Sigmoid colon (tissue), 7 donors: ENCODE data around the gene PANX1. TPM values are rescaled to one million over a fixed set of nuclear protein-coding genes. Genes with fewer than 3 reads are reported as not detected.

Source experiments
- DNase-seq: peaks from one replicate; pipeline ENCODE4 v3.0.0-alpha.2; 2019
- H3K27ac ChIP-seq, 4 donors: fragments of 200-600 bp; sonication (generic); one replicate each; pipeline ENCODE4 v1.5.1; 2016 to 2019; ENCODE audit warnings: mild to moderate bottlenecking in 1 of 4
- H3K27me3 ChIP-seq, 3 donors: fragments of 200-600 bp; sonication (generic); one replicate each; pipeline ENCODE4 v1.5.1; 2019; ENCODE audit warnings: mild to moderate bottlenecking in 1 of 3
- H3K36me3 ChIP-seq, 4 donors: fragments of 200-600 bp; sonication (generic); one replicate each; pipeline ENCODE4 v1.5.1; 2016 to 2019
- H3K4me1 ChIP-seq, 4 donors: fragments of 200-600 bp; sonication (generic); one replicate each; pipeline ENCODE4 v1.5.1; 2017 to 2019
- H3K4me3 ChIP-seq, 4 donors: fragments of 200-600 bp; sonication (generic); one replicate each; pipeline ENCODE4 v1.5.1; 2017 to 2019; ENCODE audit warnings: mild to moderate bottlenecking in 2 of 4, moderate library complexity in 1 of 4
- H3K9me3 ChIP-seq, 4 donors: fragments of 200-600 bp in 3 of 4; sonication (generic) in 3 of 4; one replicate each; pipeline versions ENCODE4 v1.5.1 to v1.6.1; 2013 to 2019
- EP300 ChIP-seq, 4 donors: sonication (generic); formaldehyde crosslinking; IDR thresholded peaks; one replicate each; pipeline ENCODE4 v1.6.1; 2017; ENCODE audit warnings: antibody characterized with exemption in 4 of 4
- POLR2A ChIP-seq, 2 donors: fragments of 450-650 bp; IDR thresholded peaks; one replicate each; pipeline ENCODE4 v1.6.1; 2016; ENCODE audit warnings: antibody characterized with exemption in 2 of 2, mild to moderate bottlenecking in 2 of 2, moderate library complexity in 2 of 2
- POLR2AphosphoS5 ChIP-seq, 4 donors: sonication (generic); formaldehyde crosslinking; IDR thresholded peaks; one replicate each; pipeline ENCODE4 v1.6.1; 2017; ENCODE audit warnings: antibody characterized with exemption in 4 of 4
- WGBS, 2 donors: extraction: QIAGEN DNeasy Blood & Tissue Kit; methylation state at CpG; one replicate each; pipeline ENCODE4 v1.1.7; 2013; 5-methylcytosine and 5-hydroxymethylcytosine counted together
- intact Hi-C: fragments of 100-400 bp; cut with DNase I; formaldehyde crosslinking; loops from one replicate; pipeline ENCODE4 v1.15.1; 2023
- polyA plus RNA-seq, 3 donors: library from polyadenylated mRNA; stranded (reverse); fragments of 200-250 nt; gene quantifications; one replicate each; pipeline ENCODE4 v1.2.3, GENCODE V29; 2013
- total RNA-seq, 4 donors: library from RNA; depleted of rRNA; stranded (reverse); fragments of >200 nt; gene quantifications; one replicate each; pipeline ENCODE4 v1.1.0, GENCODE V29; 2016
- TF ChIP-seq, protein P1 (sequence below), 4 experiments: fragments of 450-650 bp in 3 of 4; fragments of 200-600 bp in 1 of 4; IDR thresholded peaks; one replicate each; pipeline ENCODE4 v1.5.1; 2016 to 2019; ENCODE audit warnings: antibody characterized with exemption in 4 of 4, mild to moderate bottlenecking in 3 of 4, moderate library complexity in 2 of 4
- donor health status: healthy with polysubstance abuse.
- donor health status: Bipolar disorder and iron deficiency.
- donor health status: healthy.

The PANX1 gene
- total and polyA plus RNA-seq, 7 donors: 1.2 to 35.7 (median 21.6) TPM

DNA sequence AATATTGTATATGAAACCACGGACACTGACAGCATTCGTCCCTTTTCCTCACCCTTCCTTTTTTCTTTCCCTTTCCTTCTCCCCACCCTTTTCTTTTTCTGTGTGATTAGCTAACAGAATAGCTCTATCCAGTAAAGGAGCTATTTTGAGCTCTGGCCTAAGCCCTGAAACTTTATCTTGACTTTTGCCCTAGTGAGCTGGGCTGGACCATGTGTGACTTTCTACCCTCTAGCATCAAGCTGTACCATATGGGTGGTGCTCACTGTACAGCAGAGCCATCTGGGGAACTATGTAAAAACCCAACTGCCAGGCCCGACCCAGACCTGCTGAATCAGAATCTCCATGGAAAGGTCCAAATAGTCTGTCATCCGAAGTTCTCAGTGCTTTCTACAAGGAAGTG, 21.9 kb upstream of the PANX1 start:
- no peak for DNase-seq
- Histone ChIP-seq H3K4me3 (no peak overlapping the region), H3K27me3 (no peaks in the 10 kb centered on the region), H3K9me3 (no peaks in the 10 kb centered on the region), H3K27ac (no peak overlapping the region), H3K36me3 (no peaks in the 10 kb centered on the region), H3K4me1 (peaks cover 0 to 5% (median 4%) of the 10 kb centered on the region in 4 donors)
- no peak for TF ChIP-seq EP300 (IDR thresholded peaks at IDR 0.05)
- TF ChIP-seq POLR2A (IDR thresholded peaks at IDR 0.05): no peak
- TF ChIP-seq, protein P1, sequence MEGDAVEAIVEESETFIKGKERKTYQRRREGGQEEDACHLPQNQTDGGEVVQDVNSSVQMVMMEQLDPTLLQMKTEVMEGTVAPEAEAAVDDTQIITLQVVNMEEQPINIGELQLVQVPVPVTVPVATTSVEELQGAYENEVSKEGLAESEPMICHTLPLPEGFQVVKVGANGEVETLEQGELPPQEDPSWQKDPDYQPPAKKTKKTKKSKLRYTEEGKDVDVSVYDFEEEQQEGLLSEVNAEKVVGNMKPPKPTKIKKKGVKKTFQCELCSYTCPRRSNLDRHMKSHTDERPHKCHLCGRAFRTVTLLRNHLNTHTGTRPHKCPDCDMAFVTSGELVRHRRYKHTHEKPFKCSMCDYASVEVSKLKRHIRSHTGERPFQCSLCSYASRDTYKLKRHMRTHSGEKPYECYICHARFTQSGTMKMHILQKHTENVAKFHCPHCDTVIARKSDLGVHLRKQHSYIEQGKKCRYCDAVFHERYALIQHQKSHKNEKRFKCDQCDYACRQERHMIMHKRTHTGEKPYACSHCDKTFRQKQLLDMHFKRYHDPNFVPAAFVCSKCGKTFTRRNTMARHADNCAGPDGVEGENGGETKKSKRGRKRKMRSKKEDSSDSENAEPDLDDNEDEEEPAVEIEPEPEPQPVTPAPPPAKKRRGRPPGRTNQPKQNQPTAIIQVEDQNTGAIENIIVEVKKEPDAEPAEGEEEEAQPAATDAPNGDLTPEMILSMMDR (IDR thresholded peaks at IDR 0.05): no peak
- no peak for TF ChIP-seq POLR2AphosphoS5 (IDR thresholded peaks at IDR 0.05)
- intact Hi-C loops: loop anchor here (10.0 kb wide), 1 partner anchor 62 kb away; no protein-coding TSS in a partner anchor
- WGBS, 2 donors: 94 to 95% methylated on average over 4 of the region's 4 CpGs

DNA sequence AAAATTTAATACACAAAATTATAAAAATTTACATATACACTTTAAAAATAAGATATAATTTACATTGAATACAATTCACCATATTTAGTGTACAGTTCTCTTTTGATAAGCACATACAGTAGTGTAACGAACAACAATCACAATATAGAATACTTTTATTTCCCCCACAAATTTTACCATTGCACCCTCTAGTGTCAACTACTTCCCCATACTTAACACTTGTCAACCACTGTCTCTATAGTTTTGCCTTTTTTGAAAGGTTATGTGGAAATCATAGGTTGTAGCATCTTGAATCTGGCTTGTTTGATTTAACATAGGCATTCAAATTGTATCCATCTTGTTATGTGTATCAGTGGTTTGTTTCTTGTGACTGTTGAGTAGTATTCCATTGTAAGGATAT, 21.3 kb upstream of the PANX1 start:
- WGBS, 2 donors: 94 to 100% methylated on average over 1 of the region's 1 CpG
- Histone ChIP-seq H3K27ac (no peak overlapping the region), H3K36me3 (no peaks in the 10 kb centered on the region), H3K4me3 (no peak overlapping the region), H3K4me1 (peaks cover 0 to 11% (median 10%) of the 10 kb centered on the region in 4 donors), H3K9me3 (no peaks in the 10 kb centered on the region), H3K27me3 (no peaks in the 10 kb centered on the region)
- intact Hi-C loops: loop anchor here (10.0 kb wide), 1 partner anchor 63 kb away; no protein-coding TSS in a partner anchor
- DNase-seq: no peak
- TF ChIP-seq, protein P1 (IDR thresholded peaks at IDR 0.05): no peak
- no peak for TF ChIP-seq EP300 (IDR thresholded peaks at IDR 0.05)
- no peak for TF ChIP-seq POLR2A (IDR thresholded peaks at IDR 0.05)

DNA sequence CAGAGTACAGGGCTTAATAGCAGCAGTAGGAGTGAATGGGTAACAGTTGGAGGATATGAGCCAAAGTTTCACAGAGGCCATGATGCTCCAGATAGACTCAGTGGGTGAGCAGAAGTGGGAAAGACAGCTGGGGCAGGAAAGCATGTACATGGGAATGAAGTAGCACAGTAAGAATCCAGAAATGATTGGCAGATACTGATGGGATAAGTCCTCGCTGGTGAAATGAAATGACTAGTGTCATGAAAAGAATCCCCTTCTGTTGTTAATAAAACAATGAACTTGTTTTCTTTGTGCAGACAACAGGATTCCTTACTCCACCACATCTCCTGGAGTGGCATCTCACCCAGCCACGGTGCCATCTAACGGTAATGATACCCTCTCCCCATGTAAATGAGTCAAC, 17.4 kb upstream of the PANX1 start:
- Histone ChIP-seq H3K27ac (peak overlapping the region in 2 of 4 donors; percentile 18 to 56), H3K4me1 (peaks cover 0 to 26% (median 20%) of the 10 kb centered on the region in 4 donors), H3K4me3 (no peak overlapping the region), H3K9me3 (no peaks in the 10 kb centered on the region), H3K27me3 (no peaks in the 10 kb centered on the region), H3K36me3 (no peaks in the 10 kb centered on the region)
- intact Hi-C loops: no loop called here
- 87 to 93% methylated on average over 3 of the region's 3 CpGs for WGBS, 2 donors
- DNase-seq: no peak
- TF ChIP-seq, protein P1 (IDR thresholded peaks at IDR 0.05): no peak
- TF ChIP-seq POLR2AphosphoS5 (IDR thresholded peaks at IDR 0.05) (no peak), EP300 (IDR thresholded peaks at IDR 0.05) (no peak), POLR2A (IDR thresholded peaks at IDR 0.05) (no peak)

DNA sequence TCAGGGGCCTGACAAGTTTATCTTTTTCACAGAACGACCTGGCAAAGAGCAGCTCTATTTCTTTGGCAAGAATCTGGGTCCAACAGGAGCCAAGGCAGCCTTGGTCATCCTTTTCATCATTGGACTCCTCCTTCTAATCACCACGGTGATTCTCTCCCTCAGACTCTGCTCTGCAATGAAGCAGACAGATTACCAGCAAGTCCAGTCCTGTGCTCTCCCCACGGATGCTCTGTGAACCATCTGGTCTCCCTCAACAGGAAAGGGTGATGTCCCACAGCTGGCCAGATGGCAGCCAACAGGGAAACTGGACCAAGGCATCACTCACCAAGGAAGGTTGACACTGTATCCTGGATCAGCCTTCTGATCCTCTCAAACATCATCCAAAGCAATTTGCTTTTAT, 17.0 kb upstream of the PANX1 start:
- Histone ChIP-seq H3K27me3 (no peaks in the 10 kb centered on the region), H3K27ac (peak overlapping the region in 3 of 4 donors; percentile 18 to 56 (median 21)), H3K9me3 (no peaks in the 10 kb centered on the region), H3K36me3 (no peaks in the 10 kb centered on the region), H3K4me3 (no peak overlapping the region), H3K4me1 (peaks cover 0 to 30% (median 23%) of the 10 kb centered on the region in 4 donors)
- DNase-seq: peak; percentile 58
- WGBS, 2 donors: 66 to 69% methylated on average over 3 of the region's 3 CpGs
- intact Hi-C loops: no loop called here
- TF ChIP-seq POLR2AphosphoS5 (IDR thresholded peaks at IDR 0.05) (peak in 2 of 4 donors; percentile 19 to 27), EP300 (IDR thresholded peaks at IDR 0.05) (no peak)

DNA sequence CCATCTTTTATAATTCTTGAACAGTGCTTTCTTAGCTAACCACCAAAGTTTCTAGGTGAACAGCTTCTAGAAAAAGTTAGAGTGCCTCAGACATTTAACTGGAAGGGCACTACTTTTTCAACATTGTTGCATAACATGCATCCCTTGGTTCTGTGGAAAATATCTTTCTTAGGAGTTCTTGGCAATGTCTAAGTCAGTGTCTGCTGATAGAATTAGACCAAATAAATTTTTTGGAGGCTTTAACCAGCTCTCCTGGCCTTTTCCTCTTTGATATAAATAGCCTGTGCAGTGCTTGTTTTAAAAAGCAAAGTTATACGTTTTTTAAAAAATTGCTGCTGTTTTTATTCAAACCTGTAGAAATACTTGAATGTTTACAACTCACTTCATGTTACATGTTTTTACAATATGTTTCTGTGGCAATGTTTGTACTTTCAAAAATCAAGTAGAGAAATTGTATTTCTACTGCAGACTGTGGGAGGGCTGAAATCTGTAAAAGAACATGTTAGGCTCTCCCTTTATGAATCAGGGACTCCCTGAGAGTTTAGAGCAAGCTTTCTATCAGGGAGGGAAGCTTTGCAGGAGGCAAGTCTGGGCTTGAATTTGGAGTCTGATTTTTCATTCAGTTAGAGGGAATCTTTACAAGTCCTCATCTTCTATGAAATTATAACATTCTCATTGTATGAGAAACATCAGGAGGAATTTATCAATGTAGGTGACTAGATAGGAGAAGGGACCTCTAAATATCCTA, 16.3 kb upstream of the PANX1 start:
- Histone ChIP-seq H3K27ac (peak overlapping the region in 3 of 4 donors; percentile 18 to 56 (median 39)), H3K36me3 (no peaks in the 10 kb centered on the region), H3K4me3 (no peak overlapping the region), H3K4me1 (peaks cover 0 to 31% (median 23%) of the 10 kb centered on the region in 4 donors), H3K27me3 (no peaks in the 10 kb centered on the region), H3K9me3 (no peaks in the 10 kb centered on the region)
- no peak for DNase-seq
- TF ChIP-seq POLR2AphosphoS5 (IDR thresholded peaks at IDR 0.05): peak in 1 of 4 donors; percentile 30
- no peak for TF ChIP-seq POLR2A (IDR thresholded peaks at IDR 0.05)
- WGBS, 2 donors: 65 to 77% methylated on average over 1 of the region's 1 CpG
- intact Hi-C loops: no loop called here
